IPS-11a (cell line): ENCODE data around the gene GASK1B.

Experiments
- H3K4me3 ChIP-seq: one replicate; pipeline ENCODE4 v1.5.1; 2013; ENCODE audit warnings: low read depth, low read length, control low read depth

GASK1B gene

GRCh38 chr4:158172261-158173258 lies at the start of gene GASK1B:
Gene GASK1B (minus strand): TSS chr4:158173025. CDS start chr4:158171375, 1,650 bp downstream.
- H3K4me3 ChIP-seq, result no peak within 1 kb of the TSS

GRCh38 chr4:158219623-158220022 lies 46.8 kb upstream of the GASK1B start:
- H3K4me3 ChIP-seq, result no peak overlapping the region

GRCh38 chr4:158217763-158218162 lies 44.9 kb upstream of the GASK1B start:
- H3K4me3 ChIP-seq, result no peak overlapping the region

GRCh38 chr4:158214856-158215255 lies 42.0 kb upstream of the GASK1B start:
- H3K4me3 ChIP-seq, result no peak overlapping the region

- H3K4me3 ChIP-seq, result no peak overlapping the region
These were observed 40.6 kb upstream of the GASK1B start for GRCh38 chr4:158213466-158213865.

GRCh38 chr4:158211222-158211621 lies 38.4 kb upstream of the GASK1B start:
- H3K4me3 ChIP-seq, result no peak overlapping the region

- H3K4me3 ChIP-seq, result peak within 1 kb of the TSS; percentile 9
These were observed 37.3 kb upstream of the GASK1B start, which contains the start of gene TMEM144 for GRCh38 chr4:158209825-158210807. Gene TMEM144 (plus strand): TSS chr4:158210486. CDS start chr4:158212668, 2,182 bp downstream.

GRCh38 chr4:158208963-158209640 lies 36.3 kb upstream of the GASK1B start:
- H3K4me3 ChIP-seq, result no peak overlapping the region

GRCh38 chr4:158203929-158204328 lies 31.1 kb upstream of the GASK1B start:
- H3K4me3 ChIP-seq, result no peak overlapping the region

- no peak overlapping the region for H3K4me3 ChIP-seq
These were observed 30.6 kb upstream of the GASK1B start for GRCh38 chr4:158203436-158203835.

- no peak overlapping the region for H3K4me3 ChIP-seq
These were observed 29.7 kb upstream of the GASK1B start for GRCh38 chr4:158202481-158202880.

GRCh38 chr4:158201876-158202275 lies 29.1 kb upstream of the GASK1B start:
- H3K4me3 ChIP-seq, result no peak overlapping the region

- H3K4me3 ChIP-seq, result no peak overlapping the region
These were observed 28.5 kb upstream of the GASK1B start for GRCh38 chr4:158201322-158201721.

GRCh38 chr4:158200214-158200613 lies 27.4 kb upstream of the GASK1B start:
- no peak overlapping the region for H3K4me3 ChIP-seq

- H3K4me3 ChIP-seq, result no peak overlapping the region
These were observed 24.5 kb upstream of the GASK1B start for GRCh38 chr4:158197194-158197776.

GRCh38 chr4:158195297-158195696 lies 22.5 kb upstream of the GASK1B start:
- H3K4me3 ChIP-seq, result no peak overlapping the region

GRCh38 chr4:158193171-158193749 lies 20.4 kb upstream of the GASK1B start:
- H3K4me3 ChIP-seq, result no peak overlapping the region

GRCh38 chr4:158192439-158193158 lies 19.8 kb upstream of the GASK1B start:
- H3K4me3 ChIP-seq, result no peak overlapping the region

GRCh38 chr4:158190718-158191117 lies 17.9 kb upstream of the GASK1B start:
- H3K4me3 ChIP-seq, result no peak overlapping the region
